SK-N-SH treated with all-trans-retinoic acid at 6 μM for 48 hours (cell line): Measurements from ENCODE around the gene TPM4.

Experiments used
- ATAC-seq: fragments of 200-7000 bp; cut with Tn5 transposase; 3 replicates; pipeline ENCODE4 v1.9.1; 2020; ENCODE audit warnings: mild to moderate bottlenecking, moderate library complexity
- ARNTL ChIP-seq: fragments of 450-650 bp; formaldehyde crosslinking; IDR thresholded peaks from 2 replicates; pipeline ENCODE4 v1.5.0; 2020; ENCODE audit warnings: low read depth, mild to moderate bottlenecking, moderate library complexity, borderline replicate concordance
- CREB5 ChIP-seq: fragments of 250-450 bp; sonication (Bioruptor Pico); IDR thresholded peaks from 2 replicates; pipeline ENCODE4 v1.5.1; 2020; ENCODE audit warnings: low read depth, mild to moderate bottlenecking, moderate library complexity
- CSDC2 ChIP-seq: fragments of 250-450 bp; sonication (Bioruptor Pico); IDR thresholded peaks from 2 replicates; pipeline ENCODE4 v1.5.0; 2020; ENCODE audit warnings: mild to moderate bottlenecking, moderate library complexity
- CSRNP3 ChIP-seq: fragments of 250-450 bp; sonication (Bioruptor Pico); IDR thresholded peaks from 2 replicates; pipeline ENCODE4 v1.5.1; 2021; ENCODE audit warnings: mild to moderate bottlenecking, moderate library complexity
- ESRRG ChIP-seq: fragments of 250-450 bp; sonication (Bioruptor Pico); IDR thresholded peaks from 2 replicates; pipeline ENCODE4 v1.6.1; 2021; ENCODE audit warnings: mild to moderate bottlenecking
- GLIS3 ChIP-seq: fragments of 250-450 bp; sonication (Bioruptor Pico); IDR thresholded peaks from 2 replicates; pipeline ENCODE4 v1.5.0; 2020; ENCODE audit warnings: mild to moderate bottlenecking, moderate library complexity
- ISL1 ChIP-seq: fragments of 250-450 bp; sonication (Bioruptor Pico); IDR thresholded peaks from 2 replicates; pipeline ENCODE4 v2.1.2; 2022; ENCODE audit warnings: mild to moderate bottlenecking, moderate library complexity
- OSR1 ChIP-seq: fragments of 250-450 bp; sonication (Bioruptor Pico); IDR thresholded peaks from 2 replicates; pipeline ENCODE4 v1.8.0; 2022; ENCODE audit warnings: moderate library complexity, mild to moderate bottlenecking, inconsistent platforms
- PATZ1 ChIP-seq: fragments of 250-450 bp; sonication (Bioruptor Pico); IDR thresholded peaks from 2 replicates; pipeline ENCODE4 v1.8.0; 2020; ENCODE audit warnings: mild to moderate bottlenecking, moderate library complexity, borderline replicate concordance
- PPARA ChIP-seq: fragments of 250-450 bp; sonication (Bioruptor Pico); IDR thresholded peaks from 2 replicates; pipeline ENCODE4 v1.5.0; 2020; ENCODE audit warnings: mild to moderate bottlenecking, borderline replicate concordance
- RARB ChIP-seq: fragments of 250-450 bp; sonication (Bioruptor Pico); IDR thresholded peaks from 2 replicates; pipeline ENCODE4 v1.8.0; 2021; ENCODE audit warnings: mild to moderate bottlenecking, moderate library complexity
- SNAI2 ChIP-seq: fragments of 250-450 bp; sonication (Bioruptor Pico); IDR thresholded peaks from 2 replicates; pipeline ENCODE4 v1.5.0; 2020; ENCODE audit warnings: mild to moderate bottlenecking, moderate library complexity
- TCF4 ChIP-seq: fragments of 250-450 bp; sonication (Bioruptor Pico); IDR thresholded peaks from 2 replicates; pipeline ENCODE4 v1.8.0; 2021; ENCODE audit warnings: mild to moderate bottlenecking, moderate library complexity, borderline replicate concordance
- TOX ChIP-seq: fragments of 250-450 bp; sonication (Bioruptor Pico); IDR thresholded peaks from 2 replicates; pipeline ENCODE4 v1.8.0; 2021; ENCODE audit warnings: mild to moderate bottlenecking, moderate library complexity, borderline replicate concordance
- ZC3H10 ChIP-seq: fragments of 250-450 bp; sonication (Bioruptor Pico); IDR thresholded peaks from 2 replicates; pipeline ENCODE4 v1.5.1; 2021; ENCODE audit warnings: mild to moderate bottlenecking, moderate library complexity
- ZFP30 ChIP-seq: fragments of 450-650 bp; formaldehyde crosslinking; IDR thresholded peaks from 2 replicates; pipeline ENCODE4 v1.5.0; 2022; ENCODE audit warnings: mild to moderate bottlenecking, moderate library complexity
- ZNF565 ChIP-seq: fragments of 450-650 bp; formaldehyde crosslinking; conservative IDR thresholded peaks from 2 replicates; pipeline ENCODE4 v1.5.0; 2020; ENCODE audit warnings: low read depth, mild to moderate bottlenecking, moderate library complexity
- ZNF8 ChIP-seq: fragments of 450-650 bp; formaldehyde crosslinking; IDR thresholded peaks from 2 replicates; pipeline ENCODE4 v1.5.0; 2020; ENCODE audit warnings: mild to moderate bottlenecking, moderate library complexity
- TF ChIP-seq, protein P1 (sequence below): fragments of 250-450 bp; sonication (Bioruptor Pico); IDR thresholded peaks from 2 replicates; pipeline ENCODE4 v1.5.0; 2020; ENCODE audit warnings: mild to moderate bottlenecking, moderate library complexity

Gene TPM4

DNA sequence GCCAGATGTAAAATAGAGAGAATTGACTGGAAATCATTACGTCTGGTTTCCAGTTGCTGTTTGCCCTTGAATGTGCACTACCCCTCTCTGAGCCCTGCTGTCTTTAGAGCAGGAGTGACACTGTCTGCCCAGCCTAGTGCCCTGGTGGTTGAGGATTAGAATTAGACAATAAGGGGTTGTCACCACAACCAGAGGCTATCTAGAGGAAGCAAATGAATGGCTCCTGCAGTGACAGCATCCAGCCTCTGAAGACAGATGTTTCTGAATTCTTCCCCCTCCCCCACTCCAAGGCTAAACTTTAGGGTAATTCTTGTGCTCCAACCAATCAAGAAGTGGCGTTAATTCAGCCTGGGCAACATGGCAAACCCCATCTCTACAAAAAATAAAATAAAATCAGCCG, 37.4 kb downstream of the TPM4 start:
- ATAC-seq: no peak
- TF ChIP-seq TCF4: no peak
- TF ChIP-seq PATZ1 (CRISPR knock-in tag): no peak
- no peak for TF ChIP-seq GLIS3 (CRISPR knock-in tag)
- no peak for TF ChIP-seq ZNF8 (CRISPR knock-in tag)
- TF ChIP-seq OSR1: no peak

DNA sequence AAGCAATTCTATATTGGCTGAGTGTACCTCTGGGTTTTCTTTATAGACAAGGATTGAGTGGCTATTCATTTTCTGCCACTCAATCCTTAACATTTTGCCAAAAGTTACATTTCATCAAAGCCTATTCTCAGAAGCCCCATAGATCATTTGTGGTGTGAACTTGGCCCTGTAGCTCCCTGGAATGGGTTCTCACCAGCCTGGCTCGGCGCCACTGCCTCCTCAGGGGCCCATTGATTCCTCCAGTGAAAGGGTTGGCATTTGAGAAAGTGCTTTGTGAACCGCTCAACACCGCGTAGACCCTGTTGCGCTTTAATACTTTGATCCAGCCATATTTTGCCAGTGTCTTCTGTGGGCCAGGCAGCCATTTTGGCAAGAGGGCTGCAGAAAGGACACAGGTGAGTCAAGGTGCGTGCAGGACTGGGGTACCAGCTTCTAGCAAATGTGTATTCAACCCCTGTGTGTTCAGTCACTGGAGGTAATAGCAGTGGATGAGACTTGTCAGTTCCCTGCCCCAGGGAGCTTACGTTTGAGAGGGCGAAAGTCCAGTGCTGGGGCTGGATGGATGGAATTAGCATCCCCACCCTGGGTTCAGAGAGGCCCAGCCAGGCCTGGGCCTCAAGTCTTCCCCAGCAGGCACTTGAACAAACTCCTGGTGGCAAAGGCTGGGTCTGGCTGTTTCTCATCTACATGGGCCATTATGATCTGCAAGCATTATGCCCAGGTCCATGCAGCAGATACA, 39.2 kb downstream of the TPM4 start:
- TF ChIP-seq, protein P1, sequence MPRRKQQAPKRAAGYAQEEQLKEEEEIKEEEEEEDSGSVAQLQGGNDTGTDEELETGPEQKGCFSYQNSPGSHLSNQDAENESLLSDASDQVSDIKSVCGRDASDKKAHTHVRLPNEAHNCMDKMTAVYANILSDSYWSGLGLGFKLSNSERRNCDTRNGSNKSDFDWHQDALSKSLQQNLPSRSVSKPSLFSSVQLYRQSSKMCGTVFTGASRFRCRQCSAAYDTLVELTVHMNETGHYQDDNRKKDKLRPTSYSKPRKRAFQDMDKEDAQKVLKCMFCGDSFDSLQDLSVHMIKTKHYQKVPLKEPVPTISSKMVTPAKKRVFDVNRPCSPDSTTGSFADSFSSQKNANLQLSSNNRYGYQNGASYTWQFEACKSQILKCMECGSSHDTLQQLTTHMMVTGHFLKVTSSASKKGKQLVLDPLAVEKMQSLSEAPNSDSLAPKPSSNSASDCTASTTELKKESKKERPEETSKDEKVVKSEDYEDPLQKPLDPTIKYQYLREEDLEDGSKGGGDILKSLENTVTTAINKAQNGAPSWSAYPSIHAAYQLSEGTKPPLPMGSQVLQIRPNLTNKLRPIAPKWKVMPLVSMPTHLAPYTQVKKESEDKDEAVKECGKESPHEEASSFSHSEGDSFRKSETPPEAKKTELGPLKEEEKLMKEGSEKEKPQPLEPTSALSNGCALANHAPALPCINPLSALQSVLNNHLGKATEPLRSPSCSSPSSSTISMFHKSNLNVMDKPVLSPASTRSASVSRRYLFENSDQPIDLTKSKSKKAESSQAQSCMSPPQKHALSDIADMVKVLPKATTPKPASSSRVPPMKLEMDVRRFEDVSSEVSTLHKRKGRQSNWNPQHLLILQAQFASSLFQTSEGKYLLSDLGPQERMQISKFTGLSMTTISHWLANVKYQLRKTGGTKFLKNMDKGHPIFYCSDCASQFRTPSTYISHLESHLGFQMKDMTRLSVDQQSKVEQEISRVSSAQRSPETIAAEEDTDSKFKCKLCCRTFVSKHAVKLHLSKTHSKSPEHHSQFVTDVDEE (CRISPR knock-in tag): no peak
- no peak for TF ChIP-seq TCF4
- TF ChIP-seq ESRRG (CRISPR knock-in tag): no peak
- no peak for TF ChIP-seq ISL1 (CRISPR knock-in tag)
- no peak for TF ChIP-seq ARNTL (CRISPR knock-in tag)
- TF ChIP-seq OSR1: no peak
- TF ChIP-seq ZC3H10 (CRISPR knock-in tag): no peak
- TF ChIP-seq ZFP30 (CRISPR knock-in tag): no peak
- TF ChIP-seq GLIS3 (CRISPR knock-in tag): no peak
- no peak for TF ChIP-seq TOX (CRISPR knock-in tag)
- TF ChIP-seq PPARA (CRISPR knock-in tag): no peak
- TF ChIP-seq PATZ1 (CRISPR knock-in tag): no peak
- no peak for TF ChIP-seq SNAI2 (CRISPR knock-in tag)
- no peak for TF ChIP-seq CSDC2 (CRISPR knock-in tag)
- TF ChIP-seq RARB (CRISPR knock-in tag): no peak
- TF ChIP-seq CSRNP3 (CRISPR knock-in tag): no peak
- TF ChIP-seq CREB5: no peak
- ATAC-seq: no peak

- ATAC-seq: no peak
- TF ChIP-seq ZC3H10 (CRISPR knock-in tag) (no peak), CSRNP3 (CRISPR knock-in tag) (no peak), ZNF565 (no peak), PATZ1 (CRISPR knock-in tag) (no peak), CSDC2 (CRISPR knock-in tag) (no peak), RARB (CRISPR knock-in tag) (no peak)
Measured at GRCh38 chr19:16116067-16116466, 39.8 kb downstream of the TPM4 start.
